HCT116 (cell line): ENCODE data around the gene RAP1GAP2. TPM values are rescaled to one million over a fixed set of nuclear protein-coding genes. Genes with fewer than 3 reads are reported as not detected.

ENCODE experiments used
- ATAC-seq: fragments of 200-7000 bp; cut with Tn5 transposase; 2 replicates; pipeline ENCODE4 v1.9.1; 2020; ENCODE audit warnings: mild to moderate bottlenecking, moderate library complexity
- BruUV-seq: library from RNA; stranded (reverse); fragments of 400-500 nt; replicated peaks from 2 replicates; lab custom pipeline; 2021; lab: Mats Ljungman, UMichigan
- CTCF ChIA-PET: fragments of 300-600 bp; sonication (Branson Sonifier 250); formaldehyde crosslinking; loops from one replicate; lab custom pipeline; 2021; ENCODE audit warnings: antibody characterized with exemption; lab: Charles Lee
- POLR2A ChIA-PET: fragments of 300-600, 350-600 bp; sonication (Branson Sonifier 250); formaldehyde crosslinking; loops from one replicate; lab custom pipeline; 2021; ENCODE audit warnings: antibody characterized with exemption; lab: Charles Lee
- RAD21 ChIA-PET, 2 experiments: fragments of 300-600 bp; sonication (Branson Sonifier 250); formaldehyde crosslinking; loops; one replicate each; lab custom pipeline; 2023; ENCODE audit warnings: low total read pairs in 2 of 2; ENCODE audit not compliant: uncharacterized antibody in 2 of 2, unreplicated experiment in 2 of 2, low non-redundant PET in 1 of 2; lab: Charles Lee
- DNase-seq: peaks from one replicate; pipeline ENCODE4 v3.0.0-alpha.2; 2010; ENCODE audit warnings: low read depth, low spot score
- H2AFZ ChIP-seq: fragments of 200-600 bp; shearing (Covaris generic), sonication (generic); 2 replicates; pipeline ENCODE4 v1.6.1; 2017; ENCODE audit warnings: low read depth, mixed run types, mixed read lengths, antibody characterized with exemption, low read length; ENCODE audit not compliant: poor library complexity, severe bottlenecking
- H3K27ac ChIP-seq: 2 replicates; pipeline ENCODE4 v1.5.1; 2012; ENCODE audit warnings: low read depth, low read length
- H3K27me3 ChIP-seq: fragments of 200-600 bp; sonication (generic); 2 replicates; pipeline ENCODE4 v1.6.1; 2016; ENCODE audit warnings: mixed run types, low read length, mixed read lengths; ENCODE audit not compliant: insufficient read depth
- H3K36me3 ChIP-seq, 2 experiments: fragments of 200-500 bp in 1 of 2; fragments of 200-600 bp in 1 of 2; sonication (Bioruptor generic) in 1 of 2; sonication (generic) in 1 of 2; 2 replicates each; pipeline versions ENCODE4 v1.5.1 to v1.6.1; 2014 to 2016; ENCODE audit warnings: low read length in 2 of 2, inconsistent platforms in 1 of 2, mixed read lengths in 1 of 2, mixed run types in 1 of 2; ENCODE audit not compliant: insufficient read depth in 2 of 2, control insufficient read depth in 1 of 2
- H3K4me1 ChIP-seq, 2 experiments: fragments of 200-600 bp in 1 of 2; sonication (generic) in 1 of 2; 2 replicates each; pipeline versions ENCODE4 v1.5.1 to v1.6.1; 2012 to 2017; ENCODE audit warnings: low read length in 2 of 2, inconsistent platforms in 1 of 2, mild to moderate bottlenecking in 1 of 2, mixed read lengths in 1 of 2, mixed run types in 1 of 2, moderate library complexity in 1 of 2; ENCODE audit not compliant: insufficient read depth in 2 of 2, control insufficient read depth in 1 of 2
- H3K4me2 ChIP-seq: fragments of 200-600 bp; sonication (generic); 2 replicates; pipeline ENCODE4 v1.6.1; 2017; ENCODE audit warnings: mixed run types, low read length, mixed read lengths
- H3K4me3 ChIP-seq, 2 experiments: fragments of 200-600 bp in 1 of 2; sonication (generic) in 1 of 2; replicated peaks in 1 of 2; 2 replicates each; pipeline ENCODE4 v1.5.1; 2011 to 2016; ENCODE audit warnings: low read length in 2 of 2, control low read depth in 1 of 2, low read depth in 1 of 2, mild to moderate bottlenecking in 1 of 2, mixed read lengths in 1 of 2, mixed run types in 1 of 2
- H3K79me2 ChIP-seq: fragments of 200-600 bp; sonication (generic); 2 replicates; pipeline ENCODE4 v1.6.1; 2017; ENCODE audit warnings: mild to moderate bottlenecking, mixed run types, low read length, moderate library complexity, mixed read lengths; ENCODE audit not compliant: insufficient read depth
- H3K9ac ChIP-seq: fragments of 200-600 bp; sonication (generic); 2 replicates; pipeline ENCODE4 v1.6.1; 2016; ENCODE audit warnings: low read length, mixed read lengths
- H3K9me2 ChIP-seq: fragments of 200-600 bp; sonication (generic), shearing (Covaris generic); 2 replicates; pipeline ENCODE4 v1.6.1; 2017; ENCODE audit warnings: mixed run types, mild to moderate bottlenecking, moderate library complexity; ENCODE audit not compliant: insufficient read depth
- H3K9me3 ChIP-seq, 2 experiments: fragments of 200-500 bp in 1 of 2; fragments of 200-600 bp in 1 of 2; sonication (Bioruptor generic) in 1 of 2; sonication (generic) in 1 of 2; 2 replicates each; pipeline ENCODE4 v1.6.1; 2014 to 2017; ENCODE audit warnings: low read length in 2 of 2, mixed read lengths in 2 of 2, inconsistent platforms in 1 of 2, low read depth in 1 of 2, mild to moderate bottlenecking in 1 of 2, mixed run types in 1 of 2, moderate library complexity in 1 of 2; ENCODE audit not compliant: control insufficient read depth in 1 of 2, insufficient read depth in 1 of 2
- H4K20me1 ChIP-seq: fragments of 200-600 bp; sonication (generic), shearing (Covaris generic); 2 replicates; pipeline ENCODE4 v1.6.1; 2017; ENCODE audit warnings: mixed run types, mild to moderate bottlenecking, moderate library complexity; ENCODE audit not compliant: insufficient read depth
- ATF3 ChIP-seq: IDR thresholded peaks from 2 replicates; pipeline ENCODE4 v1.6.1; 2012
- CEBPB ChIP-seq: IDR thresholded peaks from 2 replicates; pipeline ENCODE4 v1.6.1; 2012; ENCODE audit warnings: low read depth
- FOSL1 ChIP-seq: IDR thresholded peaks from 2 replicates; pipeline ENCODE4 v1.6.1; 2012; ENCODE audit warnings: low read depth
- MAX ChIP-seq: IDR thresholded peaks from 2 replicates; pipeline ENCODE4 v1.6.1; 2012
- intact Hi-C: fragments of 100-400 bp; cut with micrococcal nuclease; formaldehyde crosslinking; loops from 2 replicates; pipeline ENCODE4 v1.10.0; 2022
- total RNA-seq: library from RNA; stranded (reverse); gene quantifications from one replicate; pipeline ENCODE4 v1.2.1, GENCODE V29; 2021; ENCODE audit not compliant: unreplicated experiment

The RAP1GAP2 gene
- total RNA-seq, 1 experiment from 2014 or later: 54.6 TPM

DNA sequence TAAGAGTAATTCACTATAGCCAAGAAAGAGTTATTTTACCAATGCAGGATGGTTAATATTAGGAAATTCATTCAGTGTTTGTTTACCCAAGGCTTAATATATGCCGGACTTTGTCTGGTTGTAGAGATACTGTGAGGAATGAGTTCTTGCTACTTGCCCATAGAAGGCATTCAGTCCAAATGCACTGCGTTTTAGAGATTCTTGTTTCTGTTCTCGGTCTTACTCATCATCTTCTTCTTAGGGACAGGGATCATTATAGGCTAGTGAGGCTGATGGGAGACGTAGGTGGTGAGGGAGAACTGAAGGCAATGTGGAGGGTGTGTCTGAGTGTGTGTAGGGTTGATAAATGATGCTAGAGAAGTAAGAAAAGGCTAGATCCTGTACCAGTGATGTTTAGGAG, 176.5 kb downstream of the RAP1GAP2 start:
- no peak overlapping the region for H3K4me3 ChIP-seq
- H2AFZ ChIP-seq: no peak overlapping the region
- ChIA-PET RAD21 (no interaction called here), CTCF (no interaction called here), POLR2A (no interaction called here)
- no peak overlapping the region for H3K9ac ChIP-seq
- no peaks in the 10 kb centered on the region for H3K9me2 ChIP-seq
- TF ChIP-seq FOSL1 (no peak), MAX (no peak), CEBPB (no peak)
- ATAC-seq (no peak), DNase-seq (no peak)
- H3K4me2 ChIP-seq: no peak overlapping the region
- H3K4me1 ChIP-seq: peaks cover 4 to 15% of the 10 kb centered on the region in 2 experiments
- no peaks in the 10 kb centered on the region for H3K36me3 ChIP-seq
- H3K27me3 ChIP-seq: no peaks in the 10 kb centered on the region
- H3K79me2 ChIP-seq: peaks cover 16% of the 10 kb centered on the region
- H3K9me3 ChIP-seq: no peaks in the 10 kb centered on the region
- no peaks in the 10 kb centered on the region for H4K20me1 ChIP-seq
- BruUV-seq: no TSS peak
- intact Hi-C loops: no loop called here
- H3K27ac ChIP-seq: no peak overlapping the region

DNA sequence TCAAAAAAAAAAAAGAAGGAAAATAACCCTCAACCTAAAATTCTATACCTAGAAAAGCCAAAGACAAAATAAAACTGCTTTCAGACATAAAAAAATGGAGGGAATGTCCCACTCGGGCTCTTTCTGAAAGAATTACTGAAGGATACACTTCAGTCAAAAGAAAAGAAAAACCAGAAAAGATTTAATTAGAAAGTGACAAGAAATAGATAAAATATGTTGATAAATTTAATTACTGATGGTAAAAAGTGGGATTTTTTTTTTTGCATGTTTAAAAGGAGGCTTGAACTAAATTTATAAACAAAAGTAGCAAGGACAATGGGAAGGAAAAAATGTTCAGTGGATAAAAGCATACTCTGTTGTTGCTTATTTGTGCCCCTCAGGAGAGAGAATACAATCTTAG, 178.1 kb downstream of the RAP1GAP2 start:
- no TSS peak for BruUV-seq
- ChIA-PET POLR2A (interaction anchor here (0.6 kb wide), 1 partner anchor 439 kb away, joined by 3 read pairs; no protein-coding TSS in a partner anchor), CTCF (no interaction called here), RAD21 (no interaction called here)
- no peaks in the 10 kb centered on the region for H3K36me3 ChIP-seq
- ATAC-seq (no peak), DNase-seq (no peak)
- no peak for TF ChIP-seq ATF3
- no peak overlapping the region for H3K9ac ChIP-seq
- no peak overlapping the region for H2AFZ ChIP-seq
- H3K27me3 ChIP-seq: no peaks in the 10 kb centered on the region
- no peak overlapping the region for H3K4me3 ChIP-seq
- H3K79me2 ChIP-seq: peaks cover 16% of the 10 kb centered on the region
- H4K20me1 ChIP-seq: no peaks in the 10 kb centered on the region
- no peaks in the 10 kb centered on the region for H3K9me2 ChIP-seq
- H3K4me2 ChIP-seq: no peak overlapping the region
- intact Hi-C loops: no loop called here
- peaks cover 4 to 15% of the 10 kb centered on the region in 2 experiments for H3K4me1 ChIP-seq
- no peaks in the 10 kb centered on the region for H3K9me3 ChIP-seq
- H3K27ac ChIP-seq: no peak overlapping the region
